ENCODE measurements around the gene CTTN. TPM values are rescaled to one million over a fixed set of nuclear protein-coding genes. Genes with fewer than 3 reads are reported as not detected.

The CTTN gene
- total RNA-seq, 1 donor from 2014 or later: 239 TPM

GRCh38 chr11:70473186-70473872 lies 75.0 kb downstream of the CTTN start:
- no peak for TF ChIP-seq CTCF (IDR thresholded peaks at IDR 0.05; ENCODE audit: unreplicated experiment)
- H3K9me3 Mint-ChIP-seq (ENCODE audit: low read depth): no peaks in the 10 kb centered on the region
- H3K27ac Mint-ChIP-seq: no peak overlapping the region
- H3K4me3 Mint-ChIP-seq (ENCODE audit: low read depth): no peak overlapping the region
- H3K36me3 Mint-ChIP-seq (ENCODE audit: insufficient read depth): peaks cover 12% of the 10 kb centered on the region
- H3K27me3 Mint-ChIP-seq: no peaks in the 10 kb centered on the region
- H3K4me1 Mint-ChIP-seq (ENCODE audit: low read depth): no peaks in the 10 kb centered on the region
- no peak for DNase-seq (ENCODE audit: low spot score, unreplicated experiment)

- TF ChIP-seq CTCF (IDR thresholded peaks at IDR 0.05; ENCODE audit: unreplicated experiment): no peak
- H3K4me1 Mint-ChIP-seq (ENCODE audit: low read depth): no peaks in the 10 kb centered on the region
- DNase-seq (ENCODE audit: low spot score, unreplicated experiment): no peak
- H3K27ac Mint-ChIP-seq: no peak overlapping the region
- H3K9me3 Mint-ChIP-seq (ENCODE audit: low read depth): no peaks in the 10 kb centered on the region
- H3K36me3 Mint-ChIP-seq (ENCODE audit: insufficient read depth): peaks cover 12% of the 10 kb centered on the region
- no peaks in the 10 kb centered on the region for H3K27me3 Mint-ChIP-seq
- no peak overlapping the region for H3K4me3 Mint-ChIP-seq (ENCODE audit: low read depth)
These were observed 75.8 kb downstream of the CTTN start for GRCh38 chr11:70473873-70474690.

- Mint-ChIP-seq H3K36me3 (ENCODE audit: insufficient read depth) (peaks cover 12% of the 10 kb centered on the region), H3K4me3 (ENCODE audit: low read depth) (no peak overlapping the region), H3K9me3 (ENCODE audit: low read depth) (no peaks in the 10 kb centered on the region), H3K27ac (no peak overlapping the region), H3K4me1 (ENCODE audit: low read depth) (no peaks in the 10 kb centered on the region), H3K27me3 (no peaks in the 10 kb centered on the region)
- no peak for TF ChIP-seq CTCF (IDR thresholded peaks at IDR 0.05; ENCODE audit: unreplicated experiment)
- DNase-seq (ENCODE audit: low spot score, unreplicated experiment): no peak
These were observed 76.4 kb downstream of the CTTN start for GRCh38 chr11:70474710-70475109.

GRCh38 chr11:70476669-70477068 lies 78.3 kb downstream of the CTTN start:
- DNase-seq (ENCODE audit: low spot score, unreplicated experiment): no peak
- H3K27me3 Mint-ChIP-seq: no peaks in the 10 kb centered on the region
- H3K4me1 Mint-ChIP-seq (ENCODE audit: low read depth): no peaks in the 10 kb centered on the region
- H3K27ac Mint-ChIP-seq: no peak overlapping the region
- H3K4me3 Mint-ChIP-seq (ENCODE audit: low read depth): no peak overlapping the region
- TF ChIP-seq CTCF (IDR thresholded peaks at IDR 0.05; ENCODE audit: unreplicated experiment): no peak
- H3K36me3 Mint-ChIP-seq (ENCODE audit: insufficient read depth): peaks cover 9% of the 10 kb centered on the region
- no peaks in the 10 kb centered on the region for H3K9me3 Mint-ChIP-seq (ENCODE audit: low read depth)

- DNase-seq (ENCODE audit: low spot score, unreplicated experiment): no peak
- Mint-ChIP-seq H3K9me3 (ENCODE audit: low read depth) (no peaks in the 10 kb centered on the region), H3K27ac (no peak overlapping the region), H3K27me3 (no peaks in the 10 kb centered on the region), H3K4me1 (ENCODE audit: low read depth) (no peaks in the 10 kb centered on the region), H3K36me3 (ENCODE audit: insufficient read depth) (peaks cover 8% of the 10 kb centered on the region), H3K4me3 (ENCODE audit: low read depth) (no peak overlapping the region)
- no peak for TF ChIP-seq CTCF (IDR thresholded peaks at IDR 0.05; ENCODE audit: unreplicated experiment)
These were observed 78.8 kb downstream of the CTTN start for GRCh38 chr11:70477176-70477575.

Data from progenitor cell of endocrine pancreas (in vitro differentiated cells).